ENCODE results near the gene CXorf49. TPM values are rescaled to one million over a fixed set of nuclear protein-coding genes. Genes with fewer than 3 reads are reported as not detected.
"Not testable (repeated sequence)": the region's sequence is repeated elsewhere in the genome, so short reads cannot be mapped to it uniquely, and the experiment has no call there.

The CXorf49 gene
- total RNA-seq, 4 donors from 2014 or later, result not detected

GRCh38 chrX:71702853-71703252 lies 15.2 kb downstream of the CXorf49 start:
- H3K4me1 ChIP-seq; H3K36me3 ChIP-seq; H3K9me3 ChIP-seq; H3K4me3 ChIP-seq; in situ Hi-C loops (cut with MboI; ENCODE audit: low pct_ligation_motif_present in 1 of 4, low pct_unique_long_range_greater_than_20kb in 1 of 4, low sequenced_read_pairs in 3 of 4); intact Hi-C loops (cut with DNase I; ENCODE audit: low total_unique reads); H3K27ac ChIP-seq; DNase-seq; H3K27me3 ChIP-seq: not testable (repeated sequence)
- WGBS, 2 donors (ENCODE audit: low coverage in 1 of 2), result no CpG with 5 or more reads among the region's 12 CpGs

GRCh38 chrX:71699023-71699344 lies 19.1 kb downstream of the CXorf49 start:
- WGBS, 2 donors (ENCODE audit: low coverage in 1 of 2), result no CpG with 5 or more reads among the region's 4 CpGs
- H3K36me3 ChIP-seq; in situ Hi-C loops (cut with MboI; ENCODE audit: low pct_ligation_motif_present in 1 of 4, low pct_unique_long_range_greater_than_20kb in 1 of 4, low sequenced_read_pairs in 3 of 4); H3K9me3 ChIP-seq; intact Hi-C loops (cut with DNase I; ENCODE audit: low total_unique reads); DNase-seq; H3K27ac ChIP-seq; H3K4me3 ChIP-seq; H3K4me1 ChIP-seq; H3K27me3 ChIP-seq: not testable (repeated sequence)

GRCh38 chrX:71698299-71699022 lies 19.6 kb downstream of the CXorf49 start:
- WGBS, 2 donors (ENCODE audit: low coverage in 1 of 2), result no CpG with 5 or more reads among the region's 12 CpGs
- in situ Hi-C loops (cut with MboI; ENCODE audit: low pct_ligation_motif_present in 1 of 4, low pct_unique_long_range_greater_than_20kb in 1 of 4, low sequenced_read_pairs in 3 of 4); H3K27me3 ChIP-seq; DNase-seq; H3K4me3 ChIP-seq; H3K4me1 ChIP-seq; intact Hi-C loops (cut with DNase I; ENCODE audit: low total_unique reads); H3K9me3 ChIP-seq; H3K27ac ChIP-seq; H3K36me3 ChIP-seq: not testable (repeated sequence)

- H3K27me3 ChIP-seq; H3K36me3 ChIP-seq; H3K4me3 ChIP-seq; H3K9me3 ChIP-seq; H3K4me1 ChIP-seq; intact Hi-C loops (cut with DNase I; ENCODE audit: low total_unique reads); in situ Hi-C loops (cut with MboI; ENCODE audit: low pct_ligation_motif_present in 1 of 4, low pct_unique_long_range_greater_than_20kb in 1 of 4, low sequenced_read_pairs in 3 of 4); H3K27ac ChIP-seq; DNase-seq: not testable (repeated sequence)
- WGBS, 2 donors (ENCODE audit: low coverage in 1 of 2), result no CpG with 5 or more reads among the region's 17 CpGs
Measured at GRCh38 chrX:71697466-71698298, 20.4 kb downstream of the CXorf49 start.

GRCh38 chrX:71696641-71697465 lies 21.2 kb downstream of the CXorf49 start:
- DNase-seq; H3K36me3 ChIP-seq; H3K4me3 ChIP-seq; H3K4me1 ChIP-seq; H3K27me3 ChIP-seq; in situ Hi-C loops (cut with MboI; ENCODE audit: low pct_ligation_motif_present in 1 of 4, low pct_unique_long_range_greater_than_20kb in 1 of 4, low sequenced_read_pairs in 3 of 4); intact Hi-C loops (cut with DNase I; ENCODE audit: low total_unique reads); H3K9me3 ChIP-seq; H3K27ac ChIP-seq: not testable (repeated sequence)
- WGBS, 2 donors (ENCODE audit: low coverage in 1 of 2), result no CpG with 5 or more reads among the region's 24 CpGs

- 81% methylated on average over 4 of the region's 4 CpGs; no CpG with 5 or more reads in 1 of the 2 donors for WGBS, 2 donors (ENCODE audit: low coverage in 1 of 2)
- DNase-seq, result no peak
- TF ChIP-seq POLR2AphosphoS5 (IDR thresholded peaks at IDR 0.05), result no peak
- no peak for TF ChIP-seq POLR2A (IDR thresholded peaks at IDR 0.05)
- no peak for TF ChIP-seq EP300 (IDR thresholded peaks at IDR 0.05; ENCODE audit: low read depth)
- TF ChIP-seq CTCF (IDR thresholded peaks at IDR 0.05), result no peak
- no peak overlapping the region for H3K27ac ChIP-seq
- no peak overlapping the region for H3K4me3 ChIP-seq
- H3K36me3 ChIP-seq, result no peaks in the 10 kb centered on the region
- H3K27me3 ChIP-seq, result no peaks in the 10 kb centered on the region
- in situ Hi-C loops (cut with MboI; ENCODE audit: low pct_ligation_motif_present in 1 of 4, low pct_unique_long_range_greater_than_20kb in 1 of 4, low sequenced_read_pairs in 3 of 4) (no loop called here), intact Hi-C loops (cut with DNase I; ENCODE audit: low total_unique reads) (no loop called here)
- H3K9me3 ChIP-seq, result no peaks in the 10 kb centered on the region
- H3K4me1 ChIP-seq, result no peaks in the 10 kb centered on the region
Measured at GRCh38 chrX:71679575-71680207, 38.4 kb downstream of the CXorf49 start.

- H3K27ac ChIP-seq; H3K4me1 ChIP-seq; H3K27me3 ChIP-seq; H3K36me3 ChIP-seq; intact Hi-C loops (cut with DNase I; ENCODE audit: low total_unique reads); H3K9me3 ChIP-seq; DNase-seq; in situ Hi-C loops (cut with MboI; ENCODE audit: low pct_ligation_motif_present in 1 of 4, low pct_unique_long_range_greater_than_20kb in 1 of 4, low sequenced_read_pairs in 3 of 4); H3K4me3 ChIP-seq: not testable (repeated sequence)
- 73% methylated on average over 6 of the region's 6 CpGs; no CpG with 5 or more reads in 1 of the 2 donors for WGBS, 2 donors (ENCODE audit: low coverage in 1 of 2)
Measured at GRCh38 chrX:71677195-71677594, 40.9 kb downstream of the CXorf49 start.

GRCh38 chrX:71676068-71676795 lies 41.9 kb downstream of the CXorf49 start:
- DNase-seq; H3K4me1 ChIP-seq; in situ Hi-C loops (cut with MboI; ENCODE audit: low pct_ligation_motif_present in 1 of 4, low pct_unique_long_range_greater_than_20kb in 1 of 4, low sequenced_read_pairs in 3 of 4); H3K36me3 ChIP-seq; H3K4me3 ChIP-seq; intact Hi-C loops (cut with DNase I; ENCODE audit: low total_unique reads); H3K9me3 ChIP-seq; H3K27me3 ChIP-seq; H3K27ac ChIP-seq: not testable (repeated sequence)
- WGBS, 2 donors (ENCODE audit: low coverage in 1 of 2), result 84% methylated on average over 38 of the region's 43 CpGs; no CpG with 5 or more reads in 1 of the 2 donors

Data from transverse colon (tissue), 4 donors.